ENCODE data around the gene HLA-F.

HLA-F gene

GRCh38 chr6:29723262-29723665 lies at the start of gene HLA-F:
Gene HLA-F, plus strand, starts transcription at chr6:29723434. Its CDS starts 30 bp downstream, at chr6:29723464.
- DNase-seq: peak; percentile 94

DNA sequence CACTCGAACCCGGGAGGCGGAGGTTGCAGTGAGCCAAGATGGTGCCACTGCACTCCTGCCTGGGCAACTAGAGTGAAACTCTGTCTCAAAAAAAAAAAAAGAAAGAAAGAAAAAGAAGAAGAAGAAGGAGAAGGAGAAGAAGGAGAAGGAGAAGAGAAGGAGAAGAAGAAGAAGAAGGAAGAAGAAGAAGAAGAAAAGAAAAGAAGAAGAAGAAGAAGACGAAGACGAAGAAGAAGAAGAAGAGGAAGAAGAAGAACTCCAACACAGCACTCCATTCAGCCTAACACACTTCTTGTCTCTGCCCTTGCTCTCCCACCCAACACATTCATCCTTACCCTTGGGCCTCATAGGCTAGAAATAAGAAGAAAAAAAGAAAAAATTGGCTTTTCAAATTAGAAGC lies 49.2 kb upstream of the HLA-F start:
- DNase-seq: no peak

DNA sequence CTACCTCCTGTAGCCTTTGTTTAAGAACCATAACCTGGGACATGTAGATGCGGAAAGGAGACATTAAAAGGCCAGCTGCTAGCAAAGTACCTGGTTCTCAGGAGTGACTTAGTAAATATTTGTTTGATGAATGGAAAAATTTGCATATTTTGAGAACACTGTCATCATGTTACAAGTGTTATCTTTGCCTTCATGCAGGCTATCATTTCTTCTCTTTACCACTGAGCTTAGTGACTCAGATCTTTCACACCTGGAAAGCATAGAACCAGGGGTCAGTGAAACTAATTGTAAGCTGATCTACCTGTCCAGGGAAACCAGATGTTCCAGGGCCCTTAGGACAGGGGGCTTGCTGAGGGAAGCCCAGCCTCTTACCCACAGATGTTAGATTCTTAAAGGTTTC lies 47.7 kb upstream of the HLA-F start:
- no peak for DNase-seq

DNA sequence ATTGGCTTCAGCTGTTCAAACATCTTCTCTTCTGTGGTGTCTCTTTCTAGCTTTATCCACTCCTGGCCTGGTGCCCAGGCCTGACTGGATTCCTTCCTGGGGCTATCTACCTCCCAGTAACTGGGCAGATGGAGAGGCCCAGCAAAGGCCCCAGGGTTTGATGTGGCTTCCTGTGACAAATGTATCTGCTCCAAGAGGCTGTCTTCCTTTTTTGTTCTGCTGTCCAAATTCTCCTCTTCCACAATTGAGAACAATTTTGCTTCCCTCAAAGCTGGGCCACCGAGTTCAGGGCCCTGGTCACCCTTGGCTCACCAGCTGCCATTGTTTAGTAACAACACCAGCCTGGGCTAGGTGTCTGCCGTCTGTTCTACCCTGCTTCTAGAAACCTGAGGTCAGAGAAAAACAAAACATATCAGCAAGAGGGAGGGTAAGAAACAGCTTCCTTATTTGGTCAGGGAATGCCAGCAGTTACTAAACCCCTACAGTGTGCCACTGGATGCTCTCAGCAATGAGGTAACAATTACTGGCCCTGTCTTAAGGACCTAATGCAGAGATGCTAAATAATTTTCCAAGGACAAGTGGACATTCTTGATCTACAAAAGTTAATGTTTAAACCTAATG lies 46.1 kb upstream of the HLA-F start:
- no peak for DNase-seq

DNA sequence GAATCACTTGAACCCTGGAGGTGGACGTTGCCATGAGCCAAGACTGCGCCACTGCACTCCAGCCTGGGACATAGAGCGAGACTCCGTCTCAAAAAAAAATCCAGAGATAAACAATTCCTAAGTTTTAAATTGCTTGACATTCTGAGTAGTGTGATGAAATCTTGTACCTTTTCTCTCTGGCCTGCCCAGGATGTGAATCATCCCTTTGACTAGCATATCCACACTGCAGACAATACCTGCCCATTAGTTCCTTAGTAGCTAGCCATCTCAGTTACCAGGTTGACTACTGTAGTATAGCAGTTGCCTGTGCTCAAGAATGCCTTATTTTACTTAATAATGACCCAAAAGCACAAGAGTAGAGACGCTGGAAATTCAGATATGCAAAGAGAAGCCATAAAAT lies 45.1 kb upstream of the HLA-F start:
- DNase-seq: no peak

DNA sequence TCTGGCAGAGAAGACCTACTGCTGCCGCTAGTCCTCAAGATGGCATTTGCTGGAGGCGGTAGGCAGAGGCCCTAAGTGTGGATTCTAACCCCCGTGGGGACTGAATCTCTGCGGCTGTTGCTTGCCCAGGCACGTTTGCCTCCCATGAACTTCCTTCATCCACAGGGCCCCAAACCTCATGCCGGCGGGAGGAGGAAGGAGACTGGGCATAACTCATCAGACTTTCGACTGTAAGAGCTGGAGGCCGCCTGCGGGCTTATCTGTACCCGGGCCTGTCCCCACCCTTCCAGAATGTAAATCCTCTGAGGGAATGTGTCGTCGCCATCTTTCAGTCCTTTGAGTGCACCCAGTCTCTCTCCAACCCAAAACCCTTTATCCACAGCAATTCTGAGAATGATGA lies 43.3 kb upstream of the HLA-F start:
- no peak for DNase-seq

DNA sequence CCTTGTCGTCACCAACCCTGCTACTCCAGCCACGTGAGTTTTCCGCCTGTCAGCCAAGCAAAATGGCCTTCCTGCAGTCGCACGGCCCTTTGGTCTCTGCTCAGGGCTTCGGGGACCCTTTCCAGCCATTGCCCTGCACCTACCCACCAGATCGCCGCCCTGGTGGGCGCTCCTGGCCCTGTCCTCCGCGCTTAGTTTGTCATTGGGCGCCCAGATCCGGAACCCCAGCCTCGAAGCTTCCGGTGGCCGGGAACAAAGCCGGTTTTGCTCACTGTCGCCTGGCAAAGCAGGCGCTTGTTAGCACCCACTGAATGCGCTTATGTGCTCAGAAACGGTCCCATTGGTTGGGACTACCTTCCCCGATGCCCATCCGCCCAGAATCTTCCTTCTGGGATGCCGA lies 42.8 kb upstream of the HLA-F start:
- DNase-seq: no peak

- DNase-seq: no peak
Measured at GRCh38 chr6:29680904-29681303, 42.3 kb upstream of the HLA-F start, which contains the start of gene ZFP57. Gene ZFP57, minus strand, starts transcription at chr6:29681152. Its CDS starts 4,149 bp downstream, at chr6:29677003.

GRCh38 chr6:29681811-29682210 lies 41.4 kb upstream of the HLA-F start:
- no peak for DNase-seq

- DNase-seq: no peak
Measured at GRCh38 chr6:29685718-29686326, 37.4 kb upstream of the HLA-F start.

- DNase-seq: no peak
Measured at GRCh38 chr6:29694637-29695036, 28.6 kb upstream of the HLA-F start.

DNA sequence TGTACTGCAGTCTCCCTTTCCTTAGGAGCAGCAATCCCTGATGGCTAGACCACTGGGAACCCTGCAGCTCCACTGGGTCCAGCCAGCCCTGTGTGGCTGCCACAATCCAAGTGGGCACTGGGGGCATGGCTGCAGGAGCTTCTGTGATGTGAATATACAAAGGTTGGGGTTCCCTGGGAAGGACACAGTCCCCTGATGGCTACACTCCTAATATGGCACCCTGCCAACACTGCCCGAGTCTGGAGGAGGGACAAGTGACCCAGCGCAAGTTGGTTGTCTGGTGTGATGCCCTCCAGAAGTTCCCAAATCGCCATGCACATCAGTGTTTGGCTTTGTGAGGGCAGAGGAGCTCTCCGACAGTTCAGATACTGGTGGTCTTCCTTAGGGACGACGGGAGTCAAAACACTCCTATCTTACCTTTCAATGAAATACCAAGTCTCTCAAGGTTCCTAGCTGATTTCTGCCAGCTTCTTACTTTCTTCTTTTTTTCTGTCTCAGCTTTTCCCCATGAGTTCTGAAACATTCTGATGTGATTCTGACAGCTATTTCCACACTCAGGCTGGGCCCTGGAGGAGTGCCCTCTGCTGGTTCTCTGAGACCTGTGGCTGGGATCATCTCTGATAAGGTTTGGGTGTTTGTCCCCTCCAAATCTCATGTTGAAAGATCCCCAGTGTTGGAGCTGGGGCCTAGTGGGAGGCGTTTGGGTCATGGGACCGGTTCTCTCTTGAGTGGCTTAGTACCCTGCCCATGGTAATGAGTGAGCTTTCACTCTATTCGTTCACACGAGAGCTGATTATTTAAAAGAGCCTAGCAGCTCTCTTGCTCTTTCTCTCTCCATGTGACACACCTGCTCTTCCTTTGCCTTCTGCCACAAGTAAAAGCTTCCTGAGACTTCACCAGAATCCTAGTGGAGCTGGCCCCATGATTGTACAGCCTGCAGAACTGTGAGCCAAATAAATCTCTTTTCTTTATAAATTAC lies 26.8 kb upstream of the HLA-F start:
- DNase-seq: no peak

- DNase-seq: peak; percentile 63
Measured at GRCh38 chr6:29702519-29703103, 20.6 kb upstream of the HLA-F start.

DNA sequence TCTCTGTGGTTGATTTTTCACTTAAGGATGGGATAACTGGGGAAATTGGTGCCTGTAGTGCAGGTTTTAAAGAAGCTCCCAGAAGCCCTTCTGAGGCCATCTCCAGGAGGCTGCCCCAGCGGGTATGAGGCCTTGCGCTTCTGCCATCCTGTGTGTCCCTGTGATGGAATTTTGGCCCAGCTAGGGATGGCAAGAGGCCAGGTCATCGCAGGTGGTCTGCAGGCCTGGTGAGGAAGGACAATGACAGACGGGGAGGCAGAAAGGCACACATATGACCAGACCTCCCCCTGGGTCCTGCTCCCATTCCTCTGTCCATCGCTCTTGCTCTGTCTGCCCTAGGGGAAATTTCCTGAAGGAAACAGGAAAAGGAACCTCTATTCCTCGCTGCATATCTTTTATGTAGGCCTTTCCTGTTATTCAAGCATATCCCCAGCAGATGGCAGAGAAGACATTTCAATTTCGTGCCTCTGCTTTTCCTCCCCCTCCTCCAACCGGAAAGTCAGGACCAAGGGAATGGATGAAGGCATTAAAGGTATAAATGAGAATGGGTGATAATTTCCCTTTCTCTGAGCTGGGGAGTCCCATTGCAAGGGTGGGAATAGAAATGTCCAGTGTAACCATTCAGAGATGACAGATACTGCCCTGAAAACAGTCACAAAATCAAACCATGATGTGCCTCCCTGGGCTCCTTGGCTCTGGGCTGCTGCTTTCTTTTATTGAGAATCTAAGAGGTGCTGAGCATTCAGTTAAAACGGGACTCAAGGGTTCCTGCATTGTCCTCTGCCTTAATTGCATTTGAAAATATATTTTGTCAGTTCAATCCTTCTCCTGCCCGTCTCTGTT lies 17.6 kb upstream of the HLA-F start:
- no peak for DNase-seq

- DNase-seq: peak; percentile 69
Measured at GRCh38 chr6:29708432-29709179, 14.6 kb upstream of the HLA-F start.

GRCh38 chr6:29709188-29709587 lies 14.0 kb upstream of the HLA-F start:
- DNase-seq: no peak

DNA sequence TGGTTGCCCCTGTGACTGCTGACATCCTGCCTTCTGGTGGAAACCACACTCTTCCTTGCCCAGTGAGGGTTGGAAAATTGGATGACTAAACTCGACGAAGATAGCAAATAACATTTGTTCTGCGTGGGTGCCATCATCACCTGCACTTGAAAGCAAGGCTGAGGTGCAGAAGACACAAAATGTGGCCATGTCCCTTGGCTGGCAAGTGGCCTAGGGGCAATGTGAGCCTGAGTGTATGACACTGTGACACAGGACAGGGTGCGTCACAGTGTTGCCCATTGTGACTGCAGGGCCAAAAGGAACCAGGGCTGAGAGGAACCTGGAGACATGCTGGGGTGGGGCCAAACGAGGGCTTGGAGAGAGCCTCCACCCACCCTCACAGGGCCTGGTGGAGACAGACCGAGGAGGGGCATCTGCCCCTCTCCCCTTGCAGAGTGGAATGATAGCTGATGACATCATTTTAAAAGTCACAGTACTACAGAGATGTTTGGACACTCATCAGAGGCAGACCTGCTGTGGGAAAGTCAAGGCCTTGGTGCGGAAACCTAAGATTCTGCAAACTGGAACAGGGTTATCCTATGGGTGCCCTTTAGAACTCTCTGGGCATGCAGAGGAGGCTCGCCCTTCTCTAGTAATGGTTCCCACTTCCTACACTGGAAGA lies 12.8 kb upstream of the HLA-F start:
- DNase-seq: no peak

DNA sequence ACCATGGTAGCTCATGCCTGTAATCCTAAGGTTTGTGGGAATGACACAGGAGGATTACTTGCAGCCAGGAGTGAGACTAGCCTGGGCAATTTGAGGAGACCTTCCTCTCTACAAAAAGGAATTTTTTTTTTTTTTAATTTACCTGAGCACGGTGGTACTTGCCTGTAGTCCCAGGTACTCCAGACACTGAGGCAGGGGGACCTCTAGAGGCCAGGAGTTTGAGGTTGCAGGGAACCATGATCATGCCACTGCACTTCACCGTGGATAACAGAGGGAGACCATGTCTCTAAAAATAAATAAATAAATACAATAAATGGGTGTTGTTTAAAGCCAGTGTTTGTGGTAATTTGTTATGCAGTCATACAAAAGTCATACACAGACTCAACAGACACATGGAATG lies 2.4 kb upstream of the HLA-F start:
- DNase-seq: no peak

DNA sequence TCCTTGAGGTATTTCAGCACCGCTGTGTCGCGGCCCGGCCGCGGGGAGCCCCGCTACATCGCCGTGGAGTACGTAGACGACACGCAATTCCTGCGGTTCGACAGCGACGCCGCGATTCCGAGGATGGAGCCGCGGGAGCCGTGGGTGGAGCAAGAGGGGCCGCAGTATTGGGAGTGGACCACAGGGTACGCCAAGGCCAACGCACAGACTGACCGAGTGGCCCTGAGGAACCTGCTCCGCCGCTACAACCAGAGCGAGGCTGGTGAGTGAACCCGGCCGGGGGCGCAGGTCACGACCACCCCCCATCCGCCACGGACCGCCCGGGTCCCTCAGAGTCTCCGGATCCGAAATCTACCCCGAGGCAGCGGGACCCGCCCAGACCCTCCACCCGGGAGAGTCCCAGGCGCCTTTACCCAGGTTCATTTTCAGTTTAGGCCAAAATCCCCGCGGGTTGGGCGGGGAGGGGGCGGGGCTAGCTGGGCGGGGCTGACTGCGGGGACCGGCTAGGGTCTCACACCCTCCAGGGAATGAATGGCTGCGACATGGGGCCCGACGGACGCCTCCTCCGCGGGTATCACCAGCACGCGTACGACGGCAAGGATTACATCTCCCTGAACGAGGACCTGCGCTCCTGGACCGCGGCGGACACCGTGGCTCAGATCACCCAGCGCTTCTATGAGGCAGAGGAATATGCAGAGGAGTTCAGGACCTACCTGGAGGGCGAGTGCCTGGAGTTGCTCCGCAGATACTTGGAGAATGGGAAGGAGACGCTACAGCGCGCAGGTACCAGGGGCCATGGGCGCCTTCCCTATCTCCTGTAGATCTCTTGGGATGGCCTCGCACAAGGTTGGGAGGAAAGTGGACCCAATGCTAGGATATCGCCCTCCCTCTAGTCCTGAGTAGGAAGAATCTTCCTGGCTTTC lies 693 bp downstream of the HLA-F start:
- peak; percentile 84 for DNase-seq
